GM21723 (cell line): ENCODE results near the gene NET1.
"Not testable (repeated sequence)": the region's sequence is repeated elsewhere in the genome, so short reads cannot be mapped to it uniquely, and the experiment has no call there.

ENCODE experiments used
- ATAC-seq: cut with Tn5 transposase; IDR thresholded peaks from one replicate; pipeline ENCODE4 v1.9.1; 2021; ENCODE audit warnings: mild to moderate bottlenecking, moderate library complexity; ENCODE audit not compliant: unreplicated experiment

NET1 gene

GRCh38 chr10:5396556-5397300, 15.6 kb upstream of the NET1 start:
- no peak for ATAC-seq

DNA sequence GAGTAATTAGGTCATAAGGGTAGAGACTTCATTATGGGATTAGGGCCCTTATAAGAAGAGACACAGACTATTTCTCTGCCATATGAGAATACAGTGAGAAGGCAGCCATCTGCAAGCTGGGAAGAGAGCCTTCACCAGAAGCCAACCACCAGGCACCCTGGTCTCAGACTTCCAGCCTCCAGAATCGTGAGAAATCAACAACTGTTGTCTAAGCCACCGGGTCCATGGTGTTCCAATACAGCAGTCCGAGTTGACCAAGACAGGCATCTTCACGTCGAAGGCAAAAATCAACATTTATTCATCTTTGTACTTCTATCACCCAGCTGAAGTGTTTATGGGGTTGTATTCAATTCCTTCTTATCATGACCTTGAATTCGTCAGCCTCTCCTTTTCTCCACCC, 13.0 kb upstream of the NET1 start:
- no peak for ATAC-seq

GRCh38 chr10:5400468-5401240, 11.7 kb upstream of the NET1 start:
- ATAC-seq, result no peak

DNA sequence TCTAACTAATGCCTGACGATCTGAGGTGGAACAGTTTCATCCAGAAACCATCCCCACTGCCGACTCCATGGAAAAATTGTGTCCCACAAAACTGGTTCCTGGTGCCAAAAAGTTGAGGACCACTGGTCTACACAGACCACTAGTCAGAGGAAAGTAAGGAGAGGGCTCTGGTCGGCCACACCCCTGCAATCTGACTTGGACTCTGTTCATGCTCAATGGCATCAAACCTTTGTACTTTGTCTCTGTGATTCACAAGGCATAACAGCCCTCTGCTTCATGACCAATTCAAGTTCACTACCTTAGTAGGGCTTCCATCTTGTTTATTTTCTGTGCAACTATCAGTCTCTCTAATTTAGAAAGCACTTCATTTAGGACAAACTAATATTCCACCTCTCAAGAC, 9.6 kb upstream of the NET1 start:
- no peak for ATAC-seq

DNA sequence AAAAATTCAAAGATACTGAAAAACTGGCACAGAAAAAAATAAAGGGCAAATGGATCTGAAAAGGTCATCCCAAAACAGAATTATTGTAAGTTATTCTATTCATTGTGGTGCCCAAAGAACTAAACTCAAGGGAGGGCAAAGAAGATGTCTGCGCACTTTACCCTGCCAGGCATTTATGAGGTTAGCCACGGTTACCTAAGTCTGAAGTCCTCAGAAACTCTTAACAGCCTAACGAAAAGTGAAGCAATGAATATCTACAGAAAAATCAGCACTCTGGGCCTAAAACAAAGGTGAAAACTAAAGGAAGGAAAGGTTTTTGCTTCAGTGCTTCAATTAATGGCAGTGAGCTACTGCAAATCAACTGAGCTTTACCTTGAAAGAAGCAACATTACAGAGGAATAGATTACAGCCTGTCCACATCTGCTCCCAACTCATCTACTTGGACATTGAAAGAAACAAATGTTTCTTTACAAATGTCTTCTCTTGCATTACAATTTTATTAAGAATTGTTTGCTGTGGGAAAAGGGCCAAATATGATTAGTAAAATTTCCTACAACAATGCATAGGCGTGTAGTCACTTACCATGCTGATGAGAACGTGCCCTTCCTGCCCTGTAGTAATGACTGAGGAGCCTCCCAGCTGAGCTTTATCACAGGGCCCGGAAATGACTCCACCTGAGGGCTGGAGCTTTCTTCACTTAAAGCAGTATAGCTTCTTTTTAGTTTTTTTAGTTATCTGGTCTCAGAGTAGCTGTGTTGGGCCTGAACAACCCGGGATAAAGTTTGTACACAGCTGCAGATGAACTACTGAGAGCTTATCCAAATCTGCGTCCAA, 7.9 kb upstream of the NET1 start, which contains the start of gene TUBAL3:
TSS of gene TUBAL3 (minus strand) at position 621 of the 834 bp plus-strand sequence. CDS start at position 585, 36 bp downstream.
- ATAC-seq, result no peak

DNA sequence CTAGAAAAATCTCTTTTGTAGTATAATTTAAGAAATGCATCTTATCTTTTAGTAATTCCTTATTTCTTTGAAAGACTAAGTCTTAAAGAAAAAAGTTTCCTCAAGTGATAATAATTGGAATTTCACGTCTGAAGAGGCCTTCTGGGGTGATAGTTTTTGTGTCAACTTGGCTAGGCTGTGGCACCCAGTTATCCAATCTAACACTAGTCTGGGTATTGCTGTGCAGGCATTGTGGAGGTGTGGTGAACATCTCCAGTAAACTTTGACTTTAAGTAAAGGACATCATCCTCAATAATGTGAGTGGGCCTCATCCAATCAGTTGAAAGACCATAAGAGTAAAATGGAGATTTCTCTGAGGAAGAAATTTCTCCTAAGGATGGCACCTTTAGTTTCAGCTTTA, 5.4 kb upstream of the NET1 start:
- no peak for ATAC-seq

DNA sequence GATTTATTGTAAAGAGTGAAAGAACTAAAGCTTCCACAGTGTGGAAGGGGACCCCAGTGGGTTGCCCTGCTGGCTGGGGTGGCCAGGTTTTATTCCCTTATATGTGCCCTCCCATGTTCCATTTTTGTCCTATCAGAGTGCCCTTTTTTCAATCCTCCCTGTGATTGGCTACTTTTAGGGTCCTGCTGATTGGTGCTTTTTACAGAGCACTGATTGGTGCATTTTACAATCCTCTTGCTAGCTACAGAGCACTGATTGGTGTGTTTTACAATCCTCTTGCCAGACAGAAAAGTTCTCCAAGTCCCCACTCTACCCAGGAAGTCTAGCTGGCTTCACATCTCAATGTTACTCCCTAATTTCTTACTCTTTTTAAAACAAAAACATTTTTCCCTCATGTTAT, 1.6 kb upstream of the NET1 start:
- not testable (repeated sequence) for ATAC-seq

DNA sequence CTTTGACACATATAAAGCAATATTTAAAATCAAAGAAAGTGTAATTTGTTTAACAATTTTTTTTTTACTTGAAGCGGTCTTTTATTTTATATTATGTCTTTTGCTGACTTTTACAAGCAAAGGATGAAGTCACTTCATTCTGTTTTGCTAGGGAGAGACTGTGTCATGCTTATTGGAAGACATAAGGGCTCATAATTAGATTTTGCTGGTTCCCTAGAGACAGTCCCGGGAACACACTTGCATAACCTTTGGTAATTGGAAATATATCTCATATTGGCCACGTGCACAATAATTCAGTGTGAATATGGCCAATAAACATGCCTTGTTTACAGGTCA, 448 bp upstream of the NET1 start:
- no peak for ATAC-seq

- ATAC-seq, result no peak
These were observed 918 bp downstream of the NET1 start for GRCh38 chr10:5413012-5413938.

DNA sequence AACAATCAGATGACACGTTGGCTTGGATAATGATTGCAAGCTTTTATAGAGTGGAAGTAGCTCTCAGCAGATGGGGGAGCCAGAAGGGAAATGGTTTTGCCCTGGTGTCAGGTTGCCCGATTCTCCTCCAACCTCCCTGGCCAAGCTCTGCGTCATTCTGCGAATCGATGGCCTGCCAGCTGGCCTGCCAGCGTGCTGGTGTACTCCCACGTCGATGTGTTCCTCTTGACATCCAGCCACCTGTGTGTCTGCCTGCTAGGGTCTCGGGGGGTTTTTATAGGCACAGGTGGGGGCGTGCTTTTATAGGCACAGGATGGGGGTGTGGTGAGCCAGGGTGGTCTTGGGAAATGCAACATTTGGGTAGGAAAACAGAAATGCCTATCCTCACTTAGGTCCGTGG, 4.6 kb downstream of the NET1 start:
- ATAC-seq, result no peak

- ATAC-seq, result no peak
These were observed 6.2 kb downstream of the NET1 start for GRCh38 chr10:5418584-5418983.

DNA sequence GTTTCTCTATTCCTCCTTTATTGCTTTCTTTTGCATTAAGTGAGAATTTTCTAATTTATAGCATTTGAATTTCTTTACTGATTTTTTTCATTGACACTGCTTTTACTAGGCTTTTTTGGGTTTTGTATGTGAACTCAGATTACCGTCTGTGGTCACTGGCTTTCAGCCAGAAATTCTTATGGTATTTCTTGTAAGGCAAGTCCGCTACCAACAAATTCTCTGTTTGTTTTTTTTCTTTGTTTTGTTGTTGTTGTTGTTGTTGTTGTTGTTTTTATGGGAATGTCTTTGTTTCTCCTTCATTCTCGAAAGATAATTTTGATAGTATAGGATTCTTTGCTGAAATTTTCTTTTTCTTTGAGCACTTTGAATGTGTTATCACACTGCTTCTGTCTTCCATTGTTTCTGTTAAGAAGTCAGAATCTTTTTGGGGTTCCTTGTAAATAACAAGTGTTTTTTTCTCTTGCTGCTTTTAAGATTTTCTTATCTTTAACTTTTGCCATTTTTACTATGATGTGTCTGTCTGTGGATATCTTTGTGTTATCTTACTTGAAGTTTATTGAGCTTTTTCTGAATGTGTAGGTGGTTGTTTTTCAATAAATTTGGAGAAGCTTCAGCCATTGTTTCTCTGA, 7.2 kb downstream of the NET1 start:
- no peak for ATAC-seq

GRCh38 chr10:5423771-5424170, 11.4 kb downstream of the NET1 start:
- ATAC-seq, result no peak

DNA sequence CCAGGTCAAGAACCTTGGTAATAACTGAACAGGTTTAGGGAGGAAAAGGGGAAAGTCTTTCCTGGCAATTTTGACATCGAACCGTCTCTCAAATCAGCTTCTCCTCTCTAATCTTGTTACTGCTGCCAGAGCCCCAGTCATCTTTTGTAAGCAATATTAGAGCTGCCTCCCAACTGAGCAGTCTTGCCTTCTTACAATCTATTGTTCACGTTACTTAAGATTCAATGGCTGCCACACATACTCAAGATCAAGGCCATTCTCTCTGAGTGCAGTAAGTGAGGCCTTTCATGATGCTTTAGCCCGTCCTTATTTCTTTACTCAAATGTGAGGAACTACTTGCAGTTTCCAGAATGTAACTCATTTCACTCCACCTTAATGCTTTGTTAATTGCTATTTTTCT, 12.4 kb downstream of the NET1 start:
- no peak for ATAC-seq

- no peak for ATAC-seq
These were observed 15.8 kb downstream of the NET1 start for GRCh38 chr10:5428133-5428532.

DNA sequence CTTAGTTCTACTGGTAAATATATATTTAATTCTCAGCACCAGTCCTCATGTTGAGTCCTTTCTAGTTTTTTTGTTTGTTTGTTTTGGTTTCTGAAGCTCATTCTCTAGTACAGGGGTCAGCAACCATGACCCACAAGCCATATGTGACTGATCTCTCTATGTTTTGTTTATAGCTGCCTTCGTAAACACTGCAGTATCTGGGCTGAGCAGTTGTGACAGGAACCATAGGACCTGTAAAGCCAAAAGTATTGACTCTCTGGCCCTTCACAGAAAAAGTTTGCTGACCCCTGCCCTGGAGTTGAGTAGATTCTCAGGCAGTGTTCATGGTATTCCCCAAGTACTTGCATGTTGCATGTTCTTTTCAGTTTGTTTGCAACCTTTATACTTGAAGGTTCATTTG, 20.8 kb downstream of the NET1 start:
- ATAC-seq, result no peak

DNA sequence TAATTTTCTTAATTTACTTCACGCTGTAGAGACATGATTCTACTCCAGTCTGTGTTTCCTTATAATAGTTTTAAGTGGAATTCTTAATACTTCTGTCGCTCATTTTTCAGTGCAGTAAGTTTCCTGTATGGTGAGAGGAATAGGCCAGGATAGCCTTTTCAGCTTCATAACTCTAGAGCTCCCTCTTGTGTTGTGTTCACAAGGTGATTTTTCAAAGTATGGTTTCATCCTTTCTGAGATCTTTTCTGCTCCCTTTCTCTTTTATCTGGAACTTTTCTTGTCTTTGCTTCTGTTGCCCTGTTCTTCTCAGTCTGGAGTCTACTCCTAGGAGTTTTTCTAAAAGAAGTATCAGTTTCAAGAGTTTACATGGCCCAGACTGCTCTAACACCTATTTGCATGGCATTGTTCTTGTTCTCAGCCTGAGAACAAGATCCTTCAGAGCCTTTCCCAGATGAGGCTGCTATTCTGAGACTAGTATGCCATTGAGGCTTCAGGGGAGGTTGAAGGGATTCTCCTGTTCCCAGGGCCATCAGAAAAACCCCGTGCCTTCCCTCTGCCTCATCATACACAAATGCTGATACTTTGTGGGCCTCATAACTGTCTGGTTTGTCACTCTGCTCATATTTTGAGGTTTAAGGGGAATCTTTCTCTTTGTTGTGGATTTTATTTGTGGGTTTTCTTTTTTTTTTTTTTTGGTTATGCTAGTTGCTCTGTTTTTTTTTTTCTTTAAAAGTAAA, 21.8 kb downstream of the NET1 start:
- peak; percentile 75 for ATAC-seq

DNA sequence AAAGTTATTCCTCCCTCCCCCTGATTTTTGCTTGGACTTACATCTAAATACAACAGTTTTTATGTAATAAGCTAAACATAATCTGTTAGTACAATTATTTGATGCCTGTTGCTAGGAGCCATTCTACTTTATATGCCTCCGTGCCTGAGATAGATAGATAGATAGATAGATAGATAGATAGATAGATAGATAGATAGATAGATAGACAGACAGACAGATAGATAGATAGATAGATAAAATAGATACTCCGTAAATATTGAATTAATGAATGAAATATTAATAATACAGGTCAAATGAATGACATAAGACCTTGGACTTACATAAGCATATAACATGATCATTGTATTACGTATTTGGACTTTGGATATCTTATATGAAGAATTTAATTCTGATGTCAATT, 23.0 kb downstream of the NET1 start:
- ATAC-seq, result no peak

- ATAC-seq, result no peak
These were observed 27.8 kb downstream of the NET1 start for GRCh38 chr10:5440206-5440605.
